ENCODE data around the gene TPK1.

TPK1 gene

GRCh38 chr7:144671429-144671828 is 164.4 kb downstream of the TPK1 start:
- Histone ChIP-seq H3K27ac (no peak overlapping the region), H3K79me2 (ENCODE audit: insufficient read depth, low read depth) (no peaks in the 10 kb centered on the region)

GRCh38 chr7:144670218-144670617 is 165.6 kb downstream of the TPK1 start:
- no peak overlapping the region for H3K9ac ChIP-seq
- H3K4me1 ChIP-seq (ENCODE audit: low read depth, poor library complexity, severe bottlenecking) = peaks cover 8% of the 10 kb centered on the region
- no peaks in the 10 kb centered on the region for H4K20me1 ChIP-seq (ENCODE audit: insufficient read depth)
- H3K27me3 ChIP-seq (ENCODE audit: insufficient read depth, low read depth) = no peaks in the 10 kb centered on the region
- H2AFZ ChIP-seq (ENCODE audit: low read depth) = no peak overlapping the region
- TF ChIP-seq CTCF (conservative IDR thresholded peaks at IDR 0.05; ENCODE audit: low read depth, low read length) = peak; percentile 47
- H3K36me3 ChIP-seq (ENCODE audit: insufficient read depth) = no peaks in the 10 kb centered on the region
- H3K79me2 ChIP-seq (ENCODE audit: insufficient read depth, low read depth) = no peaks in the 10 kb centered on the region
- H3K27ac ChIP-seq = no peak overlapping the region
- H3K4me3 ChIP-seq (IDR thresholded peaks at IDR 0.05; ENCODE audit: insufficient read depth, low read depth, low read length) = no peak overlapping the region
- H3K4me2 ChIP-seq = no peak overlapping the region

More at GRCh38 chr7:144671429-144671828, 164.4 kb downstream of the TPK1 start:
- no peak for TF ChIP-seq CTCF (conservative IDR thresholded peaks at IDR 0.05; ENCODE audit: low read depth, low read length)
- Histone ChIP-seq H3K4me2 (no peak overlapping the region), H3K36me3 (ENCODE audit: insufficient read depth) (no peaks in the 10 kb centered on the region), H3K4me3 (IDR thresholded peaks at IDR 0.05; ENCODE audit: insufficient read depth, low read depth, low read length) (no peak overlapping the region), H2AFZ (ENCODE audit: low read depth) (no peak overlapping the region), H4K20me1 (ENCODE audit: insufficient read depth) (no peaks in the 10 kb centered on the region), H3K9ac (no peak overlapping the region), H3K4me1 (ENCODE audit: low read depth, poor library complexity, severe bottlenecking) (peaks cover 8% of the 10 kb centered on the region), H3K27me3 (ENCODE audit: insufficient read depth, low read depth) (no peaks in the 10 kb centered on the region)

- Histone ChIP-seq H3K27me3 (ENCODE audit: insufficient read depth, low read depth) (no peaks in the 10 kb centered on the region), H3K79me2 (ENCODE audit: insufficient read depth, low read depth) (no peaks in the 10 kb centered on the region), H3K4me2 (no peak overlapping the region), H3K4me3 (IDR thresholded peaks at IDR 0.05; ENCODE audit: insufficient read depth, low read depth, low read length) (no peak overlapping the region), H3K27ac (no peak overlapping the region), H3K4me1 (ENCODE audit: low read depth, poor library complexity, severe bottlenecking) (peaks cover 8% of the 10 kb centered on the region), H2AFZ (ENCODE audit: low read depth) (no peak overlapping the region), H3K36me3 (ENCODE audit: insufficient read depth) (no peaks in the 10 kb centered on the region), H3K9ac (no peak overlapping the region), H4K20me1 (ENCODE audit: insufficient read depth) (no peaks in the 10 kb centered on the region)
- no peak for TF ChIP-seq CTCF (conservative IDR thresholded peaks at IDR 0.05; ENCODE audit: low read depth, low read length)
These were observed 167.3 kb downstream of the TPK1 start for GRCh38 chr7:144668503-144668902.

GRCh38 chr7:144665689-144666381 is 170.0 kb downstream of the TPK1 start:
- H3K36me3 ChIP-seq (ENCODE audit: insufficient read depth) = no peaks in the 10 kb centered on the region
- no peak overlapping the region for H3K9ac ChIP-seq
- H4K20me1 ChIP-seq (ENCODE audit: insufficient read depth) = no peaks in the 10 kb centered on the region
- H3K27me3 ChIP-seq (ENCODE audit: insufficient read depth, low read depth) = no peaks in the 10 kb centered on the region
- H3K4me1 ChIP-seq (ENCODE audit: low read depth, poor library complexity, severe bottlenecking) = peaks cover 8% of the 10 kb centered on the region
- no peaks in the 10 kb centered on the region for H3K79me2 ChIP-seq (ENCODE audit: insufficient read depth, low read depth)
- no peak overlapping the region for H3K4me2 ChIP-seq
- TF ChIP-seq CTCF (conservative IDR thresholded peaks at IDR 0.05; ENCODE audit: low read depth, low read length) = no peak
- no peak overlapping the region for H2AFZ ChIP-seq (ENCODE audit: low read depth)
- no peak overlapping the region for H3K27ac ChIP-seq
- no peak overlapping the region for H3K4me3 ChIP-seq (IDR thresholded peaks at IDR 0.05; ENCODE audit: insufficient read depth, low read depth, low read length)
